ENCODE data around the gene CDH8. TPM values are rescaled to one million over a fixed set of nuclear protein-coding genes. Genes with fewer than 3 reads are reported as not detected.

CDH8 gene
- total RNA-seq, 1 experiment from 2014 or later = 1.7 TPM

GRCh38 chr16:61818850-61819249 is 217.4 kb downstream of the CDH8 start:
- H3K27me3 Mint-ChIP-seq (ENCODE audit: insufficient read depth, unreplicated experiment) = no peaks in the 10 kb centered on the region
- peaks cover 12% of the 10 kb centered on the region for H3K4me1 Mint-ChIP-seq (ENCODE audit: low read depth, unreplicated experiment)
- Histone ChIP-seq H3K36me3 (ENCODE audit: control insufficient read depth, insufficient read depth, low read length) (no peaks in the 10 kb centered on the region), H3K4me1 (no peaks in the 10 kb centered on the region; the same call in 1 of the 2 replicates), H3K27me3 (replicated peaks; ENCODE audit: control insufficient read depth, insufficient read depth, low read length) (no peaks in the 10 kb centered on the region), H3K9me3 (no peaks in the 10 kb centered on the region), H3K4me3 (ENCODE audit: low read depth, low read length) (no peak overlapping the region)
- no peaks in the 10 kb centered on the region for H3K9me3 Mint-ChIP-seq (ENCODE audit: unreplicated experiment)
- no peak overlapping the region for H3K27ac Mint-ChIP-seq (ENCODE audit: unreplicated experiment)
- BruUV-seq (replicated peaks) = no TSS peak
- TF ChIP-seq CTCF (IDR thresholded peaks at IDR 0.05; ENCODE audit: insufficient read depth in 1 of 2, low read depth in 1 of 2, low read length in 1 of 2, severe bottlenecking in 1 of 2, unreplicated experiment in 1 of 2) = no peak
- H3K36me3 Mint-ChIP-seq (ENCODE audit: insufficient read depth, unreplicated experiment) = no peaks in the 10 kb centered on the region
- H3K4me3 Mint-ChIP-seq (ENCODE audit: unreplicated experiment) = no peak overlapping the region
- no peak for DNase-seq
- intact Hi-C loops (cut with micrococcal nuclease; ENCODE audit: unreplicated experiment) = no loop called here
- CTCF ChIA-PET = no interaction called here
- POLR2A ChIA-PET = no interaction called here

- no peaks in the 10 kb centered on the region for H3K27me3 Mint-ChIP-seq (ENCODE audit: insufficient read depth, unreplicated experiment)
- H3K4me1 Mint-ChIP-seq (ENCODE audit: low read depth, unreplicated experiment) = peaks cover 12% of the 10 kb centered on the region
- H3K4me3 ChIP-seq (ENCODE audit: low read depth, low read length) = no peak overlapping the region
- H3K4me3 Mint-ChIP-seq (ENCODE audit: unreplicated experiment) = no peak overlapping the region
- intact Hi-C loops (cut with micrococcal nuclease; ENCODE audit: unreplicated experiment) = no loop called here
- no peak overlapping the region for H3K27ac Mint-ChIP-seq (ENCODE audit: unreplicated experiment)
- no peaks in the 10 kb centered on the region; the same call in 1 of the 2 replicates for H3K4me1 ChIP-seq
- no peaks in the 10 kb centered on the region for H3K27me3 ChIP-seq (replicated peaks; ENCODE audit: control insufficient read depth, insufficient read depth, low read length)
- ChIA-PET POLR2A (no interaction called here), CTCF (no interaction called here)
- DNase-seq = no peak
- TF ChIP-seq CTCF (IDR thresholded peaks at IDR 0.05; ENCODE audit: insufficient read depth in 1 of 2, low read depth in 1 of 2, low read length in 1 of 2, severe bottlenecking in 1 of 2, unreplicated experiment in 1 of 2) = no peak
- no peaks in the 10 kb centered on the region for H3K9me3 Mint-ChIP-seq (ENCODE audit: unreplicated experiment)
- BruUV-seq (replicated peaks) = no TSS peak
- no peaks in the 10 kb centered on the region for H3K36me3 Mint-ChIP-seq (ENCODE audit: insufficient read depth, unreplicated experiment)
- no peaks in the 10 kb centered on the region for H3K36me3 ChIP-seq (ENCODE audit: control insufficient read depth, insufficient read depth, low read length)
- no peaks in the 10 kb centered on the region for H3K9me3 ChIP-seq
Observed at GRCh38 chr16:61817583-61818278, 218.5 kb downstream of the CDH8 start.

- no peaks in the 10 kb centered on the region for H3K27me3 ChIP-seq (replicated peaks; ENCODE audit: control insufficient read depth, insufficient read depth, low read length)
- CTCF ChIA-PET = no interaction called here
- no peaks in the 10 kb centered on the region for H3K4me1 ChIP-seq
- DNase-seq = no peak
- no peak for TF ChIP-seq CTCF (IDR thresholded peaks at IDR 0.05; ENCODE audit: insufficient read depth in 1 of 2, low read depth in 1 of 2, low read length in 1 of 2, severe bottlenecking in 1 of 2, unreplicated experiment in 1 of 2)
- no peaks in the 10 kb centered on the region for H3K9me3 ChIP-seq
- H3K4me3 ChIP-seq (ENCODE audit: low read depth, low read length) = no peak overlapping the region
- H3K9me3 Mint-ChIP-seq (ENCODE audit: unreplicated experiment) = no peaks in the 10 kb centered on the region
- peaks cover 12% of the 10 kb centered on the region for H3K4me1 Mint-ChIP-seq (ENCODE audit: low read depth, unreplicated experiment)
- no TSS peak for BruUV-seq (replicated peaks)
- H3K4me3 Mint-ChIP-seq (ENCODE audit: unreplicated experiment) = no peak overlapping the region
- intact Hi-C loops (cut with micrococcal nuclease; ENCODE audit: unreplicated experiment) = no loop called here
- POLR2A ChIA-PET = no interaction called here
- H3K36me3 ChIP-seq (ENCODE audit: control insufficient read depth, insufficient read depth, low read length) = no peaks in the 10 kb centered on the region
- H3K27me3 Mint-ChIP-seq (ENCODE audit: insufficient read depth, unreplicated experiment) = no peaks in the 10 kb centered on the region
- H3K27ac Mint-ChIP-seq (ENCODE audit: unreplicated experiment) = no peak overlapping the region
- no peaks in the 10 kb centered on the region for H3K36me3 Mint-ChIP-seq (ENCODE audit: insufficient read depth, unreplicated experiment)
Observed at GRCh38 chr16:61814726-61815347, 221.4 kb downstream of the CDH8 start.

All from Caco-2 (cell line).